ENCODE results near the gene PXDN.

DNA sequence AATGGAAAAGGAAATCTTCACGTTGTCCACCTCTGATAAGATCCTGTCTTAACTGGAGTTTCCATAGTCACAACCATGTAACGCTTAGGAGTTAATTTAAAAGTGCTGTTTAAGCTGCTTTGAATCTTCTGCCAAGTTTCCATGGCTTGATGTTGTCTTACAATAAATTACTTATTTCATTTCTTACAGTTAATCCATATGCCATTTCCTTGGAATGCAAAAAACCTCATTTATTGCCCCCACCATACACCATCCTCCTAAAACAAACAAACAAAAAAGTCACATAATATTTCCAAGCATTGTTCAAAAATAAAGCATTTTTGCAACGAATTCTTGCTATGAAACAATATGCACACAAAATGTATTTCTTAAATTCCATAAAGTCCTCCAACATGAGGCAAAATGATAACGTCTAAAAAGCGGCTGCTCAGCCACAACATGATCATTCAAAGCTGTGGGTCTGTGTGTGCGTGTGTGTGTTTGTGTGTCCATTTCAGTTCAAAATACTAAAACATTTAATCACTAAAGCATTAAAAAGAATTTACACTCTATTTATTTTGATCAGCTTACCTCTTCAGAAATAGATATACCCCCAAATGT, 46.8 kb upstream of the PXDN start:
- TF ChIP-seq GATA3 (IDR thresholded peaks at IDR 0.05; ENCODE audit: low read depth, low read length): no peak
- TF ChIP-seq GATA2 (IDR thresholded peaks at IDR 0.05; ENCODE audit: low read depth, low read length): no peak
